Raji (cell line): ENCODE measurements around the gene KLHL1.

Experiments
- POLR2A ChIP-seq: IDR thresholded peaks from 2 replicates; pipeline ENCODE4 v1.6.1; 2011; ENCODE audit warnings: low read depth, low read length, control low read depth; ENCODE audit not compliant: insufficient read depth

KLHL1 gene

DNA sequence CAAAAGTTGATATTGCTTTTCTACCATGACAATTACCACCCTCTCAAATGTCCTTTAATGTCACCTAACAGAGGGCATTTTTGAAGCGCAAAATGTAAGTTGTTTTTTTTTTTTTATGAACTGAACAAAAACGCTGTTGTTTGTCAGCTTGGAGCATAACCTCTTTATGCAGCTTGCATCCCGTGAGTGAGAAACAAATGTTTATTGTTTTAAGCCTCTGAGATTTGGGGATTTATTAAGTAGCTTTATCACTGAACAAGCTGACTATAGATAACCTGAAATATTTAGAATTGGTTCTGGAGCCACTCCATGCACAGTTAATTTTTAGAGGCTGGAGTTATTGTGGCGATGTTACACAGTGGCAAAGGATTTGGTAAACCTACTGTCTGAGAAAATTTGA lies 80.7 kb downstream of the KLHL1 start:
- TF ChIP-seq POLR2A, result no peak

DNA sequence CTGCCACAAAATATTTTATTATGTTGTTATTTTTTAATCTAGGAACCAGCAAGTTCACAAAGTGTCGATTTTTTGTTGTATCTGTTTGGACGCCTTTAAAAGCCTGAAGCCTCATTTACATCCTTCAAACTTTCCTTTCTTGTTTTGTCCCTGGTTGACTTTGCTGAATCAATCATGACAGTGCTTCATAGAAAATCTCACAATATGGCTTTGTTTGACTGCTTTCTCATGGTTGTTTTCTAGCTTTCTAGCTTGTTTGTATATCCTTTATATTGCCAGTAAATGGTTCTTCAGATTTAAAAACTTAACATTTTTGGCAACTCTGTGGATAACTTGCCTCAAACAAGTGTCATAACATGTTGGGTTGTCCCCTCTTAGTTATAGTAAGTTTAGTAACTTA lies 84.7 kb downstream of the KLHL1 start:
- TF ChIP-seq POLR2A, result no peak

DNA sequence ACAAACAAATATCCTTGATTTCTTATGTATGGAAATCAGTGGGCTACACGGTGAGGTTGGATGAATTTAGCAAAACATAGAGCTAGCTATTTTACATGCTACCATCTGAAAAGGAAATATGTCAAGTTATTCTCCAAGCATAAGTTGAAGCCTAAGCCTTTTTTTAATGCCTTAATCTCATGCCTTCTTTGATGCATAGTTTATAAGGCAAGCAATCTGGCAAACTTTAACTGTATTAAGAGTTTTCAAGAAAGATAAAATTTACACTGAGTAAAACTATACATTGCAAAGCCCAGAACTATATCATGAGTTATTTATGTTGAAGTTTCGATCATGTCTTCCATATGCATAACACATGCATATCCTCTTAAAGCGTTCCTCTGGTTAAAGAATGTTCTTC lies 85.6 kb downstream of the KLHL1 start:
- TF ChIP-seq POLR2A, result no peak

DNA sequence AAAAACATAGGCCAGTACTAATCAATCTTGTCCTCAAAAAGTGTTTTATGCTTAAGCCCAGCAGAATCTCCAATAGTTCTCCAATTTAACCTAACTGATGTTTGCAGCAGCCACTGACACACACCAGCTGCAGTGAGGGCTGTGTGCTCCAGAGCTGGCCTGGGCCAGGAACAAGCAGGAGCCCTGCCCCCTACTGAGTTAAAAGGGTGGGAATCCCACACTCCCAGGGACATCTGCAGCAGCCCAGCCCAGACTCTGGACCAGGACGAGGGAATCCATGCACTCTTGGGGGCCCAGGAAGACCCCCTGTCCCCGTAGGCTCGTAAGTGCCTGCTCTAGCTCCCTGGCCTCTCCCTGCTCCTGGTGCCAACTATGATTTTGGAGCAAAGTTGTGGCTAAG lies 92.1 kb downstream of the KLHL1 start:
- TF ChIP-seq POLR2A, result no peak

DNA sequence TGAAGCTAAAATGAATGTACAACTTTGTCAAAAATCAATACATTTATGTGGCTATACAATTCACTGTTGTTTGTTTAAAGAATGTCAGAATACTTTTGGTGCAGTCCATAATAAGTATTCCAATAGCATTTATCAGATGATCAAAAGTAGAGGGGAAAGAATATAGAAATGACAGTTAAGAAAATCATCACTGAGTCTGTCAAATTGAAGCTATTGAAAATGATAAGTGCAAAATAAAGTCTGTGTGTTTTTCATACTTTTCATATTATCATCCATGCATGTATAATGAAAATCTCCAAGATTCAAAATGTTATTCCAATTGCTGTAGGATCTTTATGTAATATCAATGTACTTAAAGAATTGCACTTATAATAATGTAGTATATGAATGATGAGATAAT lies 93.9 kb downstream of the KLHL1 start:
- TF ChIP-seq POLR2A, result no peak

DNA sequence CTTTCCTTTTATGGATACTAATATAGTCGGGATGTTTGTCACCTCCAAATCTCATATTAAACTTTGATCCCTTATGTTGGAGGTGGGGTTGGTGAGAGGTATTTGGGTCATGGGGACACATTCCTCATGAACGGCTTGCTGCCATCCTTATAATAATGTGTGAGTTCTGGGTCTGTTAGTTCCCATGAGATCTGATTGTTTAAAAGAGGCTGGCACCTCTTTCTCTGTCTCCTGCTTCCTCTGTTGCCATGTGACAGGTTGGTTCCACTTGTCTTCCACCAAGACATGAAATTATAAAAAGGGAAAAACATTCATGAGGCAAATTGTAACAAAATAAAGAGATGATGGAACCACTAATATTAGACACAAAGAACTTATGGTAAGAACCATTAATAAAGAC lies 108.4 kb downstream of the KLHL1 start:
- TF ChIP-seq POLR2A, result no peak

DNA sequence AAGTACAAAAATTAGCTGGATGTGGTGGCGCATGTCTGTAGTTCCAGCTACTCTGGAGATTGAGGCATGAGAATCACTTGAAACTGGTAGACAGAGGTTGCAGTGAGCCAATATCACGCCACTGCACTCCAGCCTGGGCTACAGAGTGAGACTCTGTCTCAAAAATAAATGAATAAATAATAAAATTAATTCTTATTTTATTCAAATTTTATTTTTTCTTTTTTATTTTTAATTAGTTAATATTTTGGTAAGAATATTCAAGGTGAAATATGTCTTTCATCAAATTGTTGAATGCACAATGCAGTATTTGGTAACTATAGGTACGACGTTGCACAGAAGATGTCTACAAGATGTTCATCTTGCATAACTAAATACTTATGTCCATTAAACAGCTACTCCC lies 111.2 kb downstream of the KLHL1 start:
- TF ChIP-seq POLR2A, result no peak

DNA sequence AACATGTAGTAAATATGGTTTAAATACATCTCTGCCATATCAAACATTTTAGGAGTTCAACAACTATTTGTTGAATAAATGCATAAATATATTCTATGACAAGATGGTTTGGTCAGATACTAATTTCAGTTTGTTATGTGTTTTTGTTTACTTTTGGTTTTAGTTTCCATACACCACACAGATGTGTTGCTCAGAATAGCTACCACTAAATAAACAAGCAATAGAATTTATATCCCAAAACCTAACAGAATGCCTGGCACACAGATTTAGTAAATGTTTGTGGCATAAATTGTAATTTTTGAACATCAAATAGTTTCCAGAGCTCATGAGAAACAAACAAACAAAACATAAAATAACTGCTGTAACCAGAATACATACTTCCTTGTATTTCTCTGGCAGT lies 127.5 kb downstream of the KLHL1 start:
- no peak for TF ChIP-seq POLR2A

DNA sequence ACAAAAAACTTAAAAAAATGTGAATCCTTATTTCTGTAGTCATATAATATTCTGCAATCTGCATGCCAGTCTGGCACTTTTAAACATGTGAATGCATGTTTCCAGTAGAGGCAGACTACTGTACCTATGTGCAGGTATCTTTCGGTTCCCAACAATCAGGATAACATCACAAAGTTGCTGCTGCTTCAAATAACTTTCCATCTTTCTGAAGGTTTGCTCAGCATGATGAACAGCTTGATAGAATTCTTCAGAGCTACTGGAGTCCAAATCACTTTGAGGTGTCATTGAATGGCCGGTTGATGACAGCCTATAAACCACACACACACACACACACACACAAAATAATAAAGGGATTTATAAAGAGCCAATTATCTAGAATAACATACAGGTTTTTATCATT lies 132.8 kb downstream of the KLHL1 start:
- TF ChIP-seq POLR2A, result no peak

DNA sequence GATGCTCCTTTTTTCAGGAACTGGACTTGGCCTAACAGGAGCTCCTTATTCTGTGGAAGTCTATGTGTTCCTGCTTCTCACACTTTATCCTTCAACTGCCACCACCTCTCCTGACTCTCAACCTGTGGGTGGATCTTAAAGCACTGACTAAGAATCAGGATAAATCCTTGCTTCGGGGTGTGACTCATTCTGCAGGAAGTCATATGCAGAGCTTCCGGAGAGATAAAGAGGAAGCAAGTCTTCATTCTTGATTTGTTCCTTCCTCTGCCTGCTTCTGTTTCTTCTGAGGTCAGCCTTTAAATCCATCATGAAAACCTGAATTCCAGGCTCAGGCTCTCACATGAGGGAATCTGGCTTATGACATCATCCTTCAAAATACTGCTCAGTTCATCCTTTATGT lies 137.7 kb downstream of the KLHL1 start:
- no peak for TF ChIP-seq POLR2A

DNA sequence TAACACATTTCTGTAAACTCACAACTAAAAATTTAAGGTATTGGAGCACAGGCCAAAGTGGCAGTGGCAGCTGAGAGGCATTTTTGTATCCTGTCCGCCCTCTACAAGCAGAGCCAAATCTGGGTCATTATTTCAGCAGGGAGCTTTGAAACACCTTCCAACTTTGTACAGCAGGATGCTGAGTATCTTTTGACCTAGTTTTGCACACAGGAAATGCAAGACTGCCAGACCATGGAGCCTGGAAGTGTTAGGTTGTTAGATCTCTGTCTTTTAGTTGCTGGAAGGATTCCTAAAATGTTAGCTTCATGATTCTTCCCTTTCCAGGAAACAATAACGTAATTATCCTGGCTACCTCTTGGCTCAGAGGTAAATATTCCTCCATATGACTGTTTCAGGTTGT lies 149.2 kb downstream of the KLHL1 start:
- no peak for TF ChIP-seq POLR2A

DNA sequence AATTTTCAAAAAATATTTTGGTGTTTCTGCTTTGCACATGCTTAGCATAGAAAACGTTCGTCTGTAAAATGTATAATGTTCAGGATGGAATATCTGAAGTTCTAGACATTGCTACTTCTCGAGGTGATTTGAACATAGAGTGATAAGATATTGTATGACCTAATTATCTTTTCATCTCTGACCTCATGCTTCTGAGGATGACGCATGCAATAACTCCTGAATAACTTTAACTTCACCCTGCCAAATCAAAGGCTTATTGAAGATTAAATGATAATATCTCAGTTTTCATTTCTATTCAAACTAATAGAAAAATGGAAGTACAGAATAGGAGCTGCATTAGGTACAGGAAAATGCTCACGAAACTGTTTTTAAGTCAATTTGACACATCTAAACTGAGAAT lies 151.4 kb downstream of the KLHL1 start:
- TF ChIP-seq POLR2A, result no peak

DNA sequence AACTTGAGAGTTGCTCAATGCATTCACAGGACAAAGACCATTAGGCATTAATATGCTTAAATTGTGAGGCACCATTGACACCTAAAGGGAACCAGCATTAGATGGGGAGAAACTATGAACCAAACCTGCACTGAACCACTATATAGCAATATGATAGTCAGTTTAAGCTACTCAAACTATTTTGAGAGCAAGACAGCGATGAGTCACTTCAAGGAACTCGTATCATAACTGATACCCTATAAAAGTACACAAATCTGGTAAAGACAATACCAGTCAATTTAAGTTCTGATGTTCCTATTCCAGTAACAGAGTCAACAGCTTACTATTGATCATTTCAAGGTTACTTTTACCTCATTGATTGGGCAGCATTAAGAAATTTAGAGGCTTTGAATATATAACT lies 151.9 kb downstream of the KLHL1 start:
- TF ChIP-seq POLR2A, result no peak

DNA sequence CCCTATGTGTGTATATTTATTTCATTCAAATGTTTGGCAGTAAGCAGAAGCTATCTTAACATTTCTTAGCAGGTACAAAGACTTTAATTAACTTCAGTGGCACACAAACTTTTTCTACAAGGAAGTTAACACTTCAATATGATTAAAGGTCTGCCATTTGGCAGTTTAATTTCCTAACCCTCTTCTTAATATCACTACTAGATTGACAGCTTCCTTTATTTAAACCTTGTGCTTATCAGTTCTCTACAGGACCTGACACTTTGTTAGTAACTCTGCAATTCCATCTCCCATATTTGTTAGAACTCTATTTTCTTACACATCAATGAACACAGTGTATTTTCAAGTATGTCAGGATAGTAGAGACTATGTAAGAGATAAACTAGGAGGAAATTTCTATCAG lies 153.0 kb downstream of the KLHL1 start:
- no peak for TF ChIP-seq POLR2A

DNA sequence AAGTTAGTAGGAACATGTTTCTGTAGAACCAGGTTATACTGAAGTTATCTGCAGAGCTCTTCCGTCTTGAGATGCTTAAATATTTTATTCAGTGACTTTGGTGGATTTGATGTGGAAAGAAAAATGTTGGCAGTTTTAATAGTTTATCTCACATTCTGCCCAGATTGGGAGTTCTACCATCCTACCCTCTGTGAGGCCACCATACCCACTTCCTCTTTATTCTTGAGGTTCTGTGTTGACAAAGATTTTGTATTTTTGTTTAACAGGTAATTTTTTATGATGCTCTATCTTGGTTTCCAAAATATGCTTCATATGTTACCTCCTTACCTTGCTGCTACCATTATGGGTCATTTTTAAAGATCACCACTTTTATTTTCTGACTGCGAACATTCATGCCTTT lies 156.8 kb downstream of the KLHL1 start:
- no peak for TF ChIP-seq POLR2A

DNA sequence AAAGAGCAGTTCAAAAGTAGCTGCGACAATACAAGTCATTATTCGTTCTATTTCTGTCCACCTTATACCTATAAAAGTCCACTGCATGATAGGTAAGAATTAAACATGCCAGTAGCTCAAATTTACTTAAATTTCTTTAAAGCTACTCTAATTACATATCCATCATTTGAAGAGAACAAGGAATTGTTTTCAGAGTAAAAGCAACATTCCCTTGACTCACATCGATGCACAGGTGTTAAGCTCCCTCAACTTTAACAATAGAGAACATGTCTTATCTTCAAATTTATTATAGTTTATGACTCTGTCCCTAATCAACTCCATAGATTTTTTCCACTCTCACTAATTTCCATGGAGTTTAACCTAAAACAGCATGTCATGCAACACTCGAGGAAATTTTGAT lies 158.1 kb downstream of the KLHL1 start:
- no peak for TF ChIP-seq POLR2A

DNA sequence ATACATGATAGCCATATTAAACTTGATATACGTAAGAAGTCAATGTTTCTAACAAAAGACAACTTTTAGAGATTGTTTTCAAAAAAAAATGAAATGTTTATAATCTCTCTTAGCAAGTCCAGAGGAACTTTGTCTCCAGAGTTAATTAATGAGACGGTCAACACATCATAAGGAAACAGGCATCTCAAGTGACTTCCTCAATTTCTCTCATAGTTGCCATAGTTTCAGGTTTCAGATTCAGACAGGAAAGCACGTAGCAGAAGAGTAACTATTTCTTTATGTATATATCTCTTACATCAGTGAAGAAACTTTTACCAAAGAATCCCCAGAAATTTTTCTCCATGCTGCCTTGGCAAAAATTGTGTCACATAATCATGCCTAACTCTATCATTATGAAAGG lies 160.2 kb downstream of the KLHL1 start:
- TF ChIP-seq POLR2A, result no peak

DNA sequence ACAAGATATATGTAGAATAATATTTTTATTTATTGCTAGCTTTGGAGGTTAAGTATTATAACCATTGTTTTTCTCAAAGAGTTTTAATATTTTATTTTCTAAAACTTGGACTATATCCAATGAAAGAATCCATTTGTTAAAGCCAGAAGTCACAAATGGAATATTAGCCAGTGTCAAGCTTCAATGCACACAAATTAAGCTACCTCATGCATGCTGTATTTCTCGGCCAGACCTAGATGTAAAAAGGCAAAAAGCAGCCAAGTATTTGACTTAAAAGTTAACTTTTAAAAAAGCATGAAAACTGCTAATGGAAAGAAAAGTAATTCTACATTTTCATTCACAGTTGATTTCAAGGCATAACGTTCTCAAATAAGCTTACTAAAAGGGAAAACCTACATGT lies 160.7 kb downstream of the KLHL1 start:
- TF ChIP-seq POLR2A, result no peak

DNA sequence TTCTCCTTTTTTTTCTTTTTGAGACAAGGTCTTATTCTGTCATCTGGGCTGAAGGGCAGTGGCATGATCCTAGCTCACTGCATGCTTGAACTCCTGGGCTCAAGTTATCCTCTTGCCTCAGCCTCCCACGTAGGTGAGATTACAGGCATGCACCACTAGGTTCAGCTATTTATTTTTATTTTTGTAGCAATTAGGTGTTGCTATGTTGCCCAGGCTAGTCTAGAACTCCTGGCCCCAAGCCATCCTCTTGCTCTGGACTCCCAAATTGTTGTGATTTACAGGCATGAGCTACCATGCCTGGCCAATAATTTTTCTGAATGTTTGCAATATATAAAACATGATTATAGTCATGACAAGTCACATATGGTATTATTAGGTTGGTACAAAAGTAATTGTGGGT lies 161.7 kb downstream of the KLHL1 start:
- no peak for TF ChIP-seq POLR2A

DNA sequence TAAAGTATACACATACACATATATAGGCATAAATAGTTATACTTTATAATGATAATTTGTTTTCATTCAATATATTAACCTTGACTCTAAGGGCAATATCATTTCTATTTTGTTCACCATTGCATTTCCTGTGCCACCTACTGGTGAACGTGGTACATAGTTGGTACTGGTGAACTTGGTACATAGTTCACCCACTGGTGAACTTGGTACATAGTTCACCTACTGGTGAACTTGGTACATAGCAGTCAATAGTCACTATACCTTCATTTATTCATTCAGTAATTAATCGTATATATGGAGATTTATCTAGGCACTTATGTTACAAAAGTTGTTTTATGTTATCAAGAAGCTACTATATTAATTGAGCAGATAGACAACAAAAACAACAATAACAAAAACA lies 173.2 kb downstream of the KLHL1 start:
- no peak for TF ChIP-seq POLR2A
